A673 (cell line): ENCODE results near the gene NLRP12.

Experiments
- CTCF ChIP-seq: fragments of 300-800, 200-600 bp; sonication (generic); conservative IDR thresholded peaks from 2 replicates; pipeline ENCODE4 v1.5.1; 2017; ENCODE audit warnings: low read depth, mild to moderate bottlenecking, antibody characterized with exemption, low read length, moderate library complexity, mixed read lengths
- EZH2 ChIP-seq: fragments of 200-600 bp; sonication (generic); IDR thresholded peaks from 2 replicates; pipeline ENCODE4 v1.6.1; 2017; ENCODE audit warnings: borderline replicate concordance, low read depth, mild to moderate bottlenecking, mixed read lengths, antibody characterized with exemption, low read length; ENCODE audit not compliant: poor library complexity, severe bottlenecking

GRCh38 chr19:53865523-53865917 is 41.4 kb upstream of the NLRP12 start:
- TF ChIP-seq EZH2 (no peak), CTCF (no peak)
